TTC549 (cell line): ENCODE measurements around the gene CKM.
"Not testable (repeated sequence)": the region's sequence is repeated elsewhere in the genome, so short reads cannot be mapped to it uniquely, and the experiment has no call there.

ENCODE experiments used
- FAIRE-seq: peaks from 2 replicates; lab custom pipeline; 2012; peaks lifted over from hg19 to GRCh38; lab: Jason Lieb, UNC

Gene CKM

DNA sequence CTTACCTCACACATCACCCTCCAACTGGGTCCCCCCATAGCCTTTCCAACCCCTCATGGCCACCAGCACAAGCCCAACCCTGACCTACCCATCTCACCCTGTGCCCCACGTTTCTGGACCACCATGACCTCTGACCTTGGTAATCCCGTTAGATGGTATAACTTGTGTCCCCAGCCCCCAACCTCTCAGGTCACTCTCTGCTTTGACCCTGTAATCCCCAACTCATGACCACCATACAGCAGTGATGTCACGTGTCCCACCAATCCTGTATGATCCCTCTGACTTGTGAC is 26.4 kb upstream of the CKM start:
- no peak for FAIRE-seq

- no peak for FAIRE-seq
Observed at GRCh38 chr19:45348367-45349125, 25.9 kb upstream of the CKM start.

- FAIRE-seq: no peak
Observed at GRCh38 chr19:45347570-45348366, 25.1 kb upstream of the CKM start.

GRCh38 chr19:45346449-45346848 is 23.8 kb upstream of the CKM start:
- FAIRE-seq: no peak

- FAIRE-seq: no peak
Observed at GRCh38 chr19:45345506-45345860, 22.8 kb upstream of the CKM start.

DNA sequence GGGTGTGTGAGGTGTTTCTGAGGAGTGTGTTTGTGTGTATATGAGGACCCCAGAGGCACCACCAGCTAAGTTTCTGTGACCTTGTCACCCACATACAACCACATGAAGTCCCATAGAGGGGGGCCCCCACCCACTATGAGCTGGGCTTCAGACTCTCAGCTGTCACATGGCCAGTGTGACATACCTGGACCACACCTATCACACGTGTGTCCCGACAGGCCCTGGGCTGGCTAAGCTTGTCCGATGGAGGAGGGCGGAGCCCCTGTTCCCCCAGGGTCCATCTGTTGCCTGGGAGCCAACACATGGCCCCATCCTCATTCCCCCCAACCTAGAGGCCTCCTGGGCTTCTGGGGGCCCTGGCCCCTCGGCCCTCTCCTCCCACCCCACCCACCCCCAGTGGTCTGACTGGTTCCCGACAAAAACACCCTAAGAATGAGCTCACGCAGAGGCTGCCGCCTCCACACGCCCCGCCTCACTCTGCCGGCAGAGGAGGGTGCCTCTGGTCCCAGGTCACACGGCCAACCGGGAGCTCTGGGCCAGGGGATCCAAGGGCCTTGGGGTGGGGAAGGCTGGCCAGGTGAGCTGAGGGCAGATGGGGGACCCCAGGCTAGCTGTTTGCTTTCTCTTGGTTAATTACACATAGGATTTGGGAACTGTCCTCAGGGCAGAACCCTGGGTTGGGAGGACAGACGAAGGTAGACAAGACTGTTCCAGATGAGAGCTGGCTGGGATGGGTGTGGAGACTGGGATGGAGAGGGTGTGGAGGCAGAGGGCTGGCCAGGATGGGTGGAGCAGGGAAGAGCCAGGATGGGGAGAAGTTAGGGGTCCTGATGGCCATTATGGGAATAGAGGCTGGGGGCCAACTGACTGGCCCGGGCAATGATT is 22.2 kb upstream of the CKM start:
- FAIRE-seq: no peak

DNA sequence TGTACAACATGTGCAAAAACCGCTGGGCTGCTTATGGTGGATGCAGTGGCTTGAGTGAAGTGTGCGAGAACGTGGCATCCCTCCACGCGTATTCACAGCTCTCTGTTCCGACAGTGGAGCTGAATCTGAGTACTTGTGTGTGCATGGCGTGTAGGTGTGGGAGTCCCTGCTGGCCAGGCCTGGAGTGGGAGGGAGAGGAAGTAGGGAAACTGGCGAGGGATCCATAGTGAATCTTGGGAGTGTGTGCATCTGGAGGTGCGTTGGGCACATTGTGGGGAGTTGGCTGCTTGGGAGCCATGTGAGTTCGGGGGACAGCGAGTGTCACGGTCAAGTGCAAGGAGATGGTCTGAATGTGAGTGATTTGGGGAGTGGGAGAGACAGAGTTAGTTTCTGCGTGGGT is 20.2 kb upstream of the CKM start:
- no peak for FAIRE-seq

DNA sequence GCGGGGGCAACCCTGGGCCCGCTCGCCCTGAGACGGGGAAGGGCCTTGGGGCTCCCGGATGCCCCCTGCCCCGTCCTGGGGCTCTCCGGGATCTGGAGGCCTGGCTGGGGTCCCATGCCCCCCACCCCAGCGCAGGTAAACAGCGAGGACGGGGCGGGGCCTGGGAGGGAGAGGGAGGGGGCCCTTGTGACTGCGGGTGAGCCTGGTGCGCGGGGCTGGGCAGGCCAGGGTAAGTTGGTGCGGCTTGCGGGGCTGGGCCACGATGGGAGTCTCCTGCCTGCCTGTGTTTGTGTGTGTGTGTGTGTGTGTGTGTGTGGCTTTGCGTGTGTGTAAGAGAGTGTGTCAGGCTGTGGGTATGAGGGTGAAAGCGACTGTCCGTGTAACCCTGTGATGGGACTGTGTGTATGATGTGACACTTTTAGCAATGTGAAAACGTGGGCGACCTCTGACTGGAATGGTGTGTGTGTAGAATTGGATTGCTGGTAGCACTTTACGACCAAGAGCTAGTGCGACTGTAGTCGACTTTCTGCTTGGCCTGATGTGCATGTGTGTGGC is 18.3 kb upstream of the CKM start:
- no peak for FAIRE-seq

DNA sequence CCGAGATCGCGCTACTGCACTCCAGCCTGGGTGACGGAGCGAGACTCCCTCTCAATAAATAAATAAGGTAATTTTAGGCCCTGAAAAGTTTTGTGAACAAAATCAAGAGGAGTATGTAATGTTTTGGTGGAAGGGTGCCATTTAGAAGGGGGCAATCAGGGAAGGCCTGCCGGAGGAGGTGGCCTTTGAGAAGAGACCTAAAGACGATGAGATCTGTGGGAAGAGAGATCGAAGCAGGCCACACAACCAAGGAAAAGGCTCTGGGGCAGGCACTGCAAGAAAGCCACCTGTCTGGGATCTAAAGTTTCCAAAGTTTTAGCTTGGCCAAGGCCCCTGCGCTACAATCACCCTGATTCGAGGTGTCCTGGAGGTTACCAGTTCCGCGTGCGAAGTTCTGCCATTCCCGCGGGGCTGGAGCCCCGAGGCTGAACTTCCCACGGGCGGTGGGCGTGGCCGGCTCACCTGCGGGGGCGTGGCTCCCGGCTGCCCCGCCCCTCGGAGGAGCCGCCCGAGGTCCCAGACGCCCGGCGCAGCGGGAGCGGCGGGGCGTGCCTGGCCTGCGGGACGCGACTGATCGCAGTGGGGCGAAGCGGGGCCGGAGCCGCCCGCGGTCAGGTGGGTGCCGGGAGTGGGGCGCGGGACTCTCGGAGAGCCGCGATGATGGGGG is 17.7 kb upstream of the CKM start, which contains the start of gene KLC3:
TSS of gene KLC3 (plus strand) at position 519 of the 667 bp plus-strand sequence. CDS start 4,792 bp downstream, outside the sequence.
- FAIRE-seq: no peak

- FAIRE-seq: no peak
Observed at GRCh38 chr19:45339629-45340028, 17.0 kb upstream of the CKM start.

DNA sequence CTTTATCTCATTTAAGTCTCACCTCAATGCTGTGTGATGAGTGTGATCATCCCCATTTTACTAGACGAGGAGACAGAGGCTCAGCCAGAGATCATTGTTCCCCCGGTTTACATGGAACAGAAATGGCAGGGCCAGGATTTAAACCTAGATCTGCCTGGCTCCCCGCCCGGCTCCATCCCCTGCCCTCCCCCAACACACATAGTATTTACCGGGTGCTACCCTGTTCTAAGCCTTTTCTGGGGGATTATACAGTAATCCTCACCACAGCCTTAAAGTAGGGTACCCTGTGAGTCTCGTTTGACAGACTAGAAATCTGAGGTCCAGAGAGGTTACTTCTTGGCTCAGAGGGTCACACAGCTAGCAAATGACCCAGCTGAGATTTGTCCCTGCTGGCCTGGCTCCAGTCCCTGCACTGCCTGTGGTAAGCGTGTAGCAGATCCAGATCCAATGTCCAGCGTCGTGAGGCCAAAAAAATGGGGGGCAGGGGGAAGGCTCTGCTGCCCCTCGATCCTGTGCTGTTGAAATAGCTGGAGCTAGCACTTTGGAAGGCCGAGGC is 14.1 kb upstream of the CKM start:
- no peak for FAIRE-seq

- not testable (repeated sequence) for FAIRE-seq
Observed at GRCh38 chr19:45334881-45335280, 12.2 kb upstream of the CKM start.

DNA sequence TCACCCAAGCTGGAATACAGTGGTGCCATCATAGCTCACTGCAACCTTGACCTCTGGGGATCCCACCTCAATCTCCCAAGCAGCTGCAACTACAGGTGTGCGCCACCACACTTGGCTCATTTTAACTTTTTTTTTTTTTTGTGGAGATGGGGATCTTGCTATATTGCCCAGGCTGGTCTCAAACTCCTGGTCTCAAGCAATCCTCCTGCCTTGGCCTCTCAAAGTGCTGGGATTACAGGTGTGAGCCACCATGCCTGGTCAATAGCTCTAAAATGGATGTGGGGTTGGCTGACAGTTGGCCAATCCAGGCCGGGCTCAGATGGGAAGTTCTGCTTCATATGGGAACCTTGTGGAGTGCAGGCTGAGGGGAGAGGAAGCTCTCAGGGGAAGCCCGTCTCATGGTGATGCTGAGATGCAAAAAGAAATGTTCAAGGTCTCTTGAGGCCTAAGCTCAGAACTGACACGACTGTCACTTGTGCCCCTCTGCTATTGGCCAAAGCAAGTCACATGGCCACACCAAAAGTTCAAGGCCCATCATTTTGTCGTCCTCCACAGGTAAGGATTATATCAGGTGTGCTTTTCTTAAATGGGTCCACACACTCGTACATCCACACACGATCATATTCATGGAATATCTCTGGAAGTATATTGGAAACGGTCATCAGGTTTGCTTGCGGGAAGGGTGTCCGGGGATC is 11.1 kb upstream of the CKM start:
- FAIRE-seq: no peak

GRCh38 chr19:45331411-45331810 is 8.7 kb upstream of the CKM start:
- no peak for FAIRE-seq

DNA sequence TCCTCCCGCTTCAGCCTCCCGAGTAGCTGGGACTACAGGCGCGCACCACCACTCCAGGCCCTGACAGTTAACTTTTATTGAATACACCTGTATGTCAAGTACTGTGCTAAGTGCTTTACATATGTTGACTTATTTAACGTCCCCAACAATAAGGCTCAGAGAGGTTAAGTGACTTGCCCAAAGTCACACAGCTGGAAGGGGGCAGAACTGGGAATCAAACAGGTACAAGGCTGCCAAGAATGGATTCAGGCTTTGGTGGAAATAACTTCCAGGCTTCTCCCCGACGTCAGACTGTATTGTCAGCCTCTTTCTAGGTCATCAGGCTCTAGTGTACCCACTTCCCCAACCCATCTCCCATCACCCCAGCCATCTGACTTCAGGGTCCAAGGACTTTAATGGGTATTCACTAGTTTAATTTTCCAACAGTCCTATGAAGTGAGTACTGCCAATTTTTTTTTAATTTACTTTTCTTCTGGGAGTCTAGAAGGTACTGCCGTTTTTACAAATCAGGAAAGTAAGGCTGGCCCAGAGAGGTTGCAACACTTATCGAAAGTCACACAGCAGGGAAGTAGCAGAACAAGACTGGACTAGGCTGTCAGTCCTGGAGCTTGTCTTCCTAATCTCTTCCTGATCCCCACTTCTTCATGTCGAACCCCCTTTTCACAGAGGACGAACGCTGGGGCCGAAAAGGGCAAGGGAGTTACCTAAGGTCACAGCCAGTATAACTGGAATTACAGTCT is 4.9 kb upstream of the CKM start:
- no peak for FAIRE-seq

GRCh38 chr19:45324349-45324907 is 1.8 kb upstream of the CKM start:
- no peak for FAIRE-seq

GRCh38 chr19:45323671-45324081 is 1.0 kb upstream of the CKM start:
- FAIRE-seq: no peak

- FAIRE-seq: no peak
Observed at GRCh38 chr19:45322311-45322710, 364 bp downstream of the CKM start.

- FAIRE-seq: no peak
Observed at GRCh38 chr19:45321848-45322247, 827 bp downstream of the CKM start.
